Neural progenitor cell (in vitro differentiated cells): Measurements from ENCODE around the gene KLHL12.

Experiments used
- EZH2 ChIP-seq: fragments of 200-600 bp; sonication (generic); IDR thresholded peaks from 2 replicates; pipeline ENCODE4 v1.6.1; 2017; ENCODE audit warnings: antibody characterized with exemption, mild to moderate bottlenecking, moderate library complexity
- TF ChIP-seq, protein P1 (sequence below): fragments of 200-600 bp; sonication (generic); IDR thresholded peaks from 2 replicates; pipeline ENCODE4 v1.5.1; 2017; ENCODE audit warnings: antibody characterized with exemption, mild to moderate bottlenecking

DNA sequence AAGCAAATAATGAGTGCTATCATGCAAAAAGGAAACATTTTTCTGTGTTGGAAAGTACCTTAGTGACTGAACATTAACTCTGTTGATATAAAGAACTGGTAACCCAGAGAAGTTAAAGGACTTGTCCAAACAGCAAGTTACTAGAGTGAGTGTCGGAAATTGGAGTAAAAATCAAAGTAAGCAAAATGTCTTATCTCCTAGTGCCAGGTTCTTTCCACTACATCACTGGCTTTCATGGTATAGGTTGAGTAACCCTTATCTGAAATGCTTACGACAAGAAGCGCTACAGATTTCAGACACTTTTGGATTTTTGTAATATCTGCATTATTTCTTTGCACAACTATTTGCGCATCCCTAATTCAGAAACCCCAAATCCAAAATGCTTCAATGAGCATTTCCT, 21.7 kb downstream of the KLHL12 start:
- TF ChIP-seq, protein P1, sequence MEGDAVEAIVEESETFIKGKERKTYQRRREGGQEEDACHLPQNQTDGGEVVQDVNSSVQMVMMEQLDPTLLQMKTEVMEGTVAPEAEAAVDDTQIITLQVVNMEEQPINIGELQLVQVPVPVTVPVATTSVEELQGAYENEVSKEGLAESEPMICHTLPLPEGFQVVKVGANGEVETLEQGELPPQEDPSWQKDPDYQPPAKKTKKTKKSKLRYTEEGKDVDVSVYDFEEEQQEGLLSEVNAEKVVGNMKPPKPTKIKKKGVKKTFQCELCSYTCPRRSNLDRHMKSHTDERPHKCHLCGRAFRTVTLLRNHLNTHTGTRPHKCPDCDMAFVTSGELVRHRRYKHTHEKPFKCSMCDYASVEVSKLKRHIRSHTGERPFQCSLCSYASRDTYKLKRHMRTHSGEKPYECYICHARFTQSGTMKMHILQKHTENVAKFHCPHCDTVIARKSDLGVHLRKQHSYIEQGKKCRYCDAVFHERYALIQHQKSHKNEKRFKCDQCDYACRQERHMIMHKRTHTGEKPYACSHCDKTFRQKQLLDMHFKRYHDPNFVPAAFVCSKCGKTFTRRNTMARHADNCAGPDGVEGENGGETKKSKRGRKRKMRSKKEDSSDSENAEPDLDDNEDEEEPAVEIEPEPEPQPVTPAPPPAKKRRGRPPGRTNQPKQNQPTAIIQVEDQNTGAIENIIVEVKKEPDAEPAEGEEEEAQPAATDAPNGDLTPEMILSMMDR, result no peak
- no peak for TF ChIP-seq EZH2
